Right cardiac atrium (tissue), 5 donors: ENCODE results near the gene GOSR2. TPM values are rescaled to one million over a fixed set of nuclear protein-coding genes. Genes with fewer than 3 reads are reported as not detected.
"Not testable (repeated sequence)": the region's sequence is repeated elsewhere in the genome, so short reads cannot be mapped to it uniquely, and the experiment has no call there.

Experiments used
- ATAC-seq, 2 donors: fragments of 200-7000 bp; cut with Tn5 transposase; one replicate each; pipeline versions ENCODE4 v1.8.0 to v1.9.1; 2020; ENCODE audit warnings: moderate library complexity in 2 of 2, mild to moderate bottlenecking in 1 of 2
- DNase-seq, 3 donors: peaks; one replicate each; pipeline ENCODE4 v3.0.0-alpha.2; 2020
- H3K27ac ChIP-seq: one replicate; pipeline ENCODE4 v1.5.1; 2013; ENCODE audit warnings: mild to moderate bottlenecking, low read length, control low read depth, moderate library complexity
- H3K27me3 ChIP-seq: one replicate; pipeline ENCODE4 v1.6.1; 2013; ENCODE audit not compliant: control insufficient read depth, insufficient read depth
- H3K4me1 ChIP-seq: one replicate; pipeline ENCODE4 v1.6.1; 2013; ENCODE audit warnings: low read length; ENCODE audit not compliant: control insufficient read depth, insufficient read depth
- H3K4me3 ChIP-seq: one replicate; pipeline ENCODE4 v1.5.1; 2013; ENCODE audit warnings: low read length, control low read depth
- H3K9me3 ChIP-seq: one replicate; pipeline ENCODE4 v1.6.1; 2013; ENCODE audit warnings: low read length; ENCODE audit not compliant: control insufficient read depth
- WGBS: extraction: QIAGEN DNeasy Blood & Tissue Kit; methylation state at CpG from one replicate; pipeline ENCODE4 v1.1.7; 2013; 5-methylcytosine and 5-hydroxymethylcytosine counted together
- intact Hi-C, 4 donors: fragments of 100-400 bp; cut with DNase I; formaldehyde crosslinking; loops; one replicate each; pipeline versions ENCODE4 v1.11.0 to v1.14.0; 2022 to 2023
- polyA plus RNA-seq: library from polyadenylated mRNA; stranded (reverse); fragments of 200-250 nt; gene quantifications from one replicate; pipeline ENCODE4 v1.2.3, GENCODE V29; 2013
- total RNA-seq, 4 donors: library from RNA; stranded (reverse); fragmentation: NEBNext Ultra II Directional; extraction: Animal tissue kit (Norgen Biotek cat#: 25700); gene quantifications; one replicate each; pipeline ENCODE4 v1.2.1, GENCODE V29; 2021
- donor health status: healthy with polysubstance abuse.
- donor health status: DM: no; HTN: yes; CAD: no.
- donor health status: DM: no; HTN: no; CAD: no.
- donor health status: DM: no; HTN: yes; CAD: no; lungs with severe emphysema.
- donor health status: DM: yes; HTN: yes; CAD: no.

The GOSR2 gene
- total and polyA plus RNA-seq, 5 donors = 29.1 to 69.8 (median 48.5) TPM

DNA sequence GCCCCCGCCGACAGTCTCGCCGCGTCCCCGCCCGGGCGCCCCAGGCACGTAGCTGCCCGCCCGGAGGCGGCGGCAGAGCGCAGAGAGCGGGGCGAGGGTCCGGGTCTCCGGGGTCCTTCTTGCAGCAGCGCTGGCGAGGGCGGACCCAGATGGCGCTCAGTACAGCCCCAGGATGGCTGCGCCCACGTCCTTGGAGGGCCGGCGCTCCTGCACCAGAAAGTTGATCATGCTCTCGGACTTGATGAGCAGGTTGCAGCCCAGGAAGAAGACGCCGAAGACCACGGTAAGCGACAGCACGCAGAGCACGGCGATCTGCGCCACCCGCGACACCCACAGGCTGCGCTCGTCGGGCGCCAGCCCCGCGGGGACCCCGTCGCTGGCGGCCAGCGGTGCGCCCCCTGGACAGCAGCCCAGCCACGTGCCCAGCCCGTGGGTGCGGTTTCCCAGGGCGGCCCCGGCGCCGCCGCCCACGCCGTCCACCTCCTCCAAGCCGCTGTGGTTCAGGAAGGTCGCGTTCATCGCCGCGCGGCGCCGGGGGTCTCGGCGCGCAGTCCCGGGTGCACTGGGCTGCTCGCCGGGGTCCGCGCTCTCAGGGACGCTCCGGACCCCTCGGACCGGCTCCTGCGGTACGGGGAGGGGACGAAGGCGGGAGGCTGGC, 55.7 kb downstream of the GOSR2 start:
- no peaks in the 10 kb centered on the region for H3K9me3 ChIP-seq
- under 1% methylated on average over 83 of the region's 83 CpGs for WGBS
- H3K4me3 ChIP-seq = peak overlapping the region; percentile 59
- no peaks in the 10 kb centered on the region for H3K27me3 ChIP-seq
- DNase-seq (peak in 2 of 3 donors; percentile 48 to 61), ATAC-seq (peak; percentile 32 to 65)
- no peaks in the 10 kb centered on the region for H3K4me1 ChIP-seq
- H3K27ac ChIP-seq = no peak overlapping the region
- intact Hi-C loops = no loop called here

DNA sequence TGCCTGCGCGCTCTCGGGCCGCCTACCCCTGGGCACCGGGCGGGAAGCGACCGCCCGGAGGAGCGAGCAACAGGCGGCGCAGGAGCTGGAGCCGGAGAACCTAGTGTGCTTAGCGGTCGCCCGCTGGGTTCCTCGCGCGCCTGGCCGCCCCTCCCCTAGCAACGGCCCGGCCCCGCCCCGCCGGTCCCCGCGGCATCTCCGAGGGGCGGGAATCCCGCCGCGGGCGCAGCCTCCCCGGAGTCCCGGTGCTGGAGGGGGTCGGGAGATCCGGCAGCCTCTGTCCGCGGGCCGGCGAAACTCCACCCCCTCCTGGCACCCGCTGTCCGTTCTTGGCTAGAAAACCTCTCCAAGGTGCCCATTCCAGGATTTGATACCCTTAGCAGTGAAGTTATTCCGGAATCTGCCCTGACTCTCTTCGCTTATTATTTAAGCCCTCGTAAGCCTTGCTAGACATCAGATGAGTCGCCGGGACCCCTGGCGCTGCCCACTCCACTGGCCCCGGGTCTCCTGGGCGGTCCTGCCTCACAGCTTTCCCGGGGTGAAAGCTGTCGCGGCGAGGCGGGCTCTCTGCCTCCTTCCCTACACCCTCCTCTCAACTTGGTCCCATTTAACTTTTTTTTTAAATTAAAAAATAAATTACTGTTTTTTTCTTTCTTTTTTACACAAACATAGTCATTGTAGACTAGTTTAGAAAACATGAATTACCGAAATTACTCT, 56.3 kb downstream of the GOSR2 start, which contains the start of gene RPRML:
Gene RPRML (minus strand): TSS at position 107 of the 717 bp plus-strand sequence. CDS start 246 bp downstream, outside the sequence.
- Histone ChIP-seq H3K27ac (no peak within 1 kb of the TSS), H3K9me3 (no peaks in the 10 kb centered on the region), H3K4me1 (no peaks in the 10 kb centered on the region), H3K4me3 (peak within 1 kb of the TSS; percentile 59), H3K27me3 (no peaks in the 10 kb centered on the region)
- intact Hi-C loops = no loop called here
- WGBS = 2% methylated on average over 57 of the region's 57 CpGs
- DNase-seq (peak; percentile 39 to 77 (median 75)), ATAC-seq (peak; percentile 80)

DNA sequence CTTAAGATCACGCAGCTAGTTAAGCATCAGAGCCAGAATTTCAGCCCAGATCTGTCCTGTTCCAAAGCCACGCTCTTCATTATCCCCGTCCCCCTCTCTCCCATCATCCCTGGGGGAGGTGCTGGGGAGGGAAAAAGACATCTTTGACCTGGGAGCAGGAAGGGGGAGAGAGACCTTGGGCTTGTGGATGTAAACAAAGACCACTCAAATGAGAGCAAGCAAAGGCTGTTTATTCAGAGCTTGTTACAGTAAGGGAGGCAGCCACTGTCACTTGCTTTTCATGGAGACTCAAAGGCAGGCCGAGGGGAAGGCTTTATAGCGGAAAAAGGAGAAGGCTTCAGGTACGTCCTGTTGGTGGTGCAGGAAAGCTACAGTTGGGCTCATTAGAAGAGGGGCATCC, 59.6 kb downstream of the GOSR2 start:
- Histone ChIP-seq H3K27me3 (no peaks in the 10 kb centered on the region), H3K4me1 (no peaks in the 10 kb centered on the region), H3K9me3 (no peaks in the 10 kb centered on the region), H3K4me3 (no peak overlapping the region), H3K27ac (no peak overlapping the region)
- 88% methylated on average over 6 of the region's 6 CpGs for WGBS
- DNase-seq = no peak
- ATAC-seq = no peak
- intact Hi-C loops = no loop called here

DNA sequence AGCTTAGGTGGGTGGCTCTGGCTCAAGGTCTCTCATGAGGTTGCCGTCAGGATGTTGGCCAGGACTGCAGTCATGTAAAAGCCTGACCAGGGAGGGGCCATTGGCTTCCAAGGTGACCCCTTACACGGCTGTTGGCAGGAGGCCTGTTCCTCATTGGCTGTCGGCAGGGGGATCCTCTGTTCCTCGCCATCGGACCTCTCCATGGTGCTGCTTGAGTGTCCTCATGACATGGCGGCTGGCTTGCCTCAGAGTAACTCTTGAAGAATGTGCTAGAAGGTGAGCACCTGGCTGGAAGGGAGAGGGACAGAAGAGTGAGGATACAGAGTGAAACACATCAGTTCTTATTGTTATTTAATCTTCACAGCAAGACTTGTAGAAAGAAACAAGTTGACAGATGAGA, 60.8 kb downstream of the GOSR2 start:
- no peak for ATAC-seq
- H3K27ac ChIP-seq = no peak overlapping the region

DNA sequence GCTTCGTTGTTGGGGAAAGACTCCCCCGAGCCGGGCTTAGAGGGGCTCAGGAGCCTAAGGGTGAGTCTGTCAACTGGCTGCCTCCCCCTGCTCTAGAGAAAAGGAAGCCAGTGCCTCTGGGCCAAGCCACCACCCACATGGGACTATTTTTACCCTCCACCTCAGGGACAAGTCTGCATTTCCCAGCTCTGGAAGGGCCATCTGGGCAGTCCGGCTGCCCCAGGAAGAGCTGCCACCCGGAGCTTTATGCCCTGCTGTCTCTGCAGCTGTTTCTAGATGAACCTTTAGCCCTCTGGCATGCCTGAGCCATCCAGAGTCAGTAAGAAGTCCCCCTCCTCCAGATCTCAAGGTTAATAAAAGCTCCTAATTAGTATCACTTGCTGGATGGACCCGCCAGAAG, 61.4 kb downstream of the GOSR2 start:
- no peaks in the 10 kb centered on the region for H3K27me3 ChIP-seq
- H3K9me3 ChIP-seq = no peaks in the 10 kb centered on the region
- peak overlapping the region; percentile 56 for H3K27ac ChIP-seq
- no peak overlapping the region for H3K4me3 ChIP-seq
- ATAC-seq (peak; percentile 65 to 66), DNase-seq (no peak)
- H3K4me1 ChIP-seq = no peaks in the 10 kb centered on the region
- intact Hi-C loops = no loop called here
- WGBS = 58% methylated on average over 6 of the region's 6 CpGs

More for the DNA sequence above, 60.8 kb downstream of the GOSR2 start:
- Histone ChIP-seq H3K4me1 (no peaks in the 10 kb centered on the region), H3K4me3 (no peak overlapping the region), H3K27me3 (no peaks in the 10 kb centered on the region), H3K9me3 (no peaks in the 10 kb centered on the region)
- WGBS = 65% methylated on average over 6 of the region's 6 CpGs
- intact Hi-C loops = no loop called here
- no peak for DNase-seq

DNA sequence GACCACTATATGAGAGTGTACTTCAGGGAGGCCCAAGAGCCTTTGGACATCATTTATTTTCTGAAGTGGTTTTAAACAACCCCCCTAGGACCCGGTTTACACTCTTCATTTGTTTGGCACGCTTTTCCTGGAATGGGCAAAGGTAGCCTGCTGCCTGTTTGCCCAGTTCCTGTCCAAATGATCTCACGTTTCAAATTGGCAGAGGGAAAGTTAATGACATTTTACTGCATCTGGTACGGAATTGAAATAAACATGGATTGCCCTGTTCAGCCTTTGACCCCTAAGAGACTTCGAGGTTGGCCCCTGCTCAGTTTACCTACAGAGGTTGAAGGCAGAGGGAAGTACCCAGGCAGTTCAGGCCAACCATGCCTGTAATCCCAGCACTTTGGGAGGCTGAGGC, 61.9 kb downstream of the GOSR2 start:
- no peak for ATAC-seq
- no peak for DNase-seq
- 58% methylated on average over 5 of the region's 5 CpGs for WGBS
- intact Hi-C loops = no loop called here
- H3K27ac ChIP-seq = no peak overlapping the region
- no peaks in the 10 kb centered on the region for H3K27me3 ChIP-seq
- no peak overlapping the region for H3K4me3 ChIP-seq
- H3K9me3 ChIP-seq = no peaks in the 10 kb centered on the region
- H3K4me1 ChIP-seq = no peaks in the 10 kb centered on the region

DNA sequence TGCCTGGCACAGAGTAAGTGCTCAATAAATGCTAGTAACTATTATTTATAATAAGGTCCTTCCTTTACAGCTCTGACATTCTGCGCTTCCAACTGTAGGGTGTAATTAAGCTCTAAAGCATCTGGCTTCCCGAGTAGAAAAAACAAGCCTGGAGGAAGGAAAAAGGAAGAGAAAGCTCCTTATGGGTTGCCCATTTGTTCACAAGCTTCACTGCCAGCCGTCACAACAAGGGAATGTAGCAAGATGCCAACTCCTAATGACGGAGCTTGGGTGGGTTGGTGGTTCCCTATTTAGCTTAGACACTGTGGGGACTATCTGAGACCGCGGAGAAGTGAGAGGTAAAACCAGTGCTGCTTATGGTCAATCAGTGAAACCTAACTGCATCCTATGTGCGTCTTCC, 63.4 kb downstream of the GOSR2 start:
- no peaks in the 10 kb centered on the region for H3K27me3 ChIP-seq
- H3K27ac ChIP-seq = no peak overlapping the region
- H3K4me1 ChIP-seq = no peaks in the 10 kb centered on the region
- WGBS = 86% methylated on average over 7 of the region's 7 CpGs
- no peaks in the 10 kb centered on the region for H3K9me3 ChIP-seq
- no peak for DNase-seq
- intact Hi-C loops = no loop called here
- H3K4me3 ChIP-seq = no peak overlapping the region
- ATAC-seq = no peak

- H3K4me1 ChIP-seq, H3K27me3 ChIP-seq, H3K27ac ChIP-seq, intact Hi-C loops, DNase-seq, H3K9me3 ChIP-seq, ATAC-seq, H3K4me3 ChIP-seq: not testable (repeated sequence)
- WGBS = 86% methylated on average over 5 of the region's 5 CpGs
Measured at GRCh38 chr17:46987927-46988326, 65.0 kb downstream of the GOSR2 start.

GRCh38 chr17:46989637-46990431, 66.9 kb downstream of the GOSR2 start:
- 75% methylated on average over 11 of the region's 11 CpGs for WGBS
- intact Hi-C loops = no loop called here
- ATAC-seq (peak in 1 of 2 donors; percentile 36), DNase-seq (no peak)
- Histone ChIP-seq H3K4me3 (no peak overlapping the region), H3K27ac (no peak overlapping the region), H3K9me3 (no peaks in the 10 kb centered on the region), H3K27me3 (no peaks in the 10 kb centered on the region), H3K4me1 (no peaks in the 10 kb centered on the region)

- WGBS = 79% methylated on average over 1 of the region's 1 CpG
- Histone ChIP-seq H3K9me3 (no peaks in the 10 kb centered on the region), H3K27me3 (no peaks in the 10 kb centered on the region), H3K4me1 (no peaks in the 10 kb centered on the region), H3K4me3 (no peak overlapping the region), H3K27ac (no peak overlapping the region)
- intact Hi-C loops = no loop called here
- ATAC-seq = no peak
- DNase-seq = no peak
Measured at GRCh38 chr17:46991617-46992016, 68.7 kb downstream of the GOSR2 start.
